ENCODE data around the gene ACTL6A. TPM values are rescaled to one million over a fixed set of nuclear protein-coding genes. Genes with fewer than 3 reads are reported as not detected.

The ACTL6A gene
- total RNA-seq, 1 experiment from 2014 or later: 74.5 TPM

- Mint-ChIP-seq H3K9me3 (no peaks in the 10 kb centered on the region), H3K36me3 (ENCODE audit: insufficient read depth in 1 of 3, low read depth in 3 of 3) (peaks cover 23 to 56% (median 49%) of the 10 kb centered on the region in 3 experiments; a peak in 6 of 7 replicates), H3K27ac (no peak overlapping the region), H3K4me1 (no peaks in the 10 kb centered on the region), H3K27me3 (ENCODE audit: low read depth) (no peaks in the 10 kb centered on the region), H3K4me3 (no peak overlapping the region)
- H2BK5ac ChIP-seq (ENCODE audit: insufficient read length, low read length): no peak overlapping the region
- no peak overlapping the region for H3K4ac ChIP-seq (ENCODE audit: low read depth, low read length)
- H3K27ac ChIP-seq (ENCODE audit: insufficient read length, low read depth, low read length): no peak overlapping the region
- no peaks in the 10 kb centered on the region for H3K23me2 ChIP-seq (ENCODE audit: insufficient read length, low read depth, low read length, poor library complexity, severe bottlenecking)
- no peaks in the 10 kb centered on the region for H3K79me2 ChIP-seq (ENCODE audit: insufficient read depth, low read length)
- no peaks in the 10 kb centered on the region for H3K9me3 ChIP-seq (ENCODE audit: control insufficient read depth, low read depth, low read length)
- H3K27me3 ChIP-seq (ENCODE audit: insufficient read depth, low read length): no peaks in the 10 kb centered on the region
- no peak overlapping the region for H2BK12ac ChIP-seq (ENCODE audit: insufficient read length, low read depth, low read length)
- H3K9ac ChIP-seq (ENCODE audit: extremely low read depth, insufficient read length, low read length): no peak overlapping the region
- no peaks in the 10 kb centered on the region for H3K4me1 ChIP-seq (ENCODE audit: insufficient read depth, low read length)
- H3T11ph ChIP-seq (ENCODE audit: low read length): no peak overlapping the region
- no peak overlapping the region for H3K23ac ChIP-seq (ENCODE audit: insufficient read length, low read depth, low read length)
- no peak overlapping the region for H2BK15ac ChIP-seq (ENCODE audit: low read depth, low read length)
- H2BK120ac ChIP-seq (ENCODE audit: low read depth, low read length, poor library complexity, severe bottlenecking): no peak overlapping the region
- H4K8ac ChIP-seq (replicated peaks; ENCODE audit: insufficient read length, low read depth, low read length): no peak overlapping the region
- no peak overlapping the region for H4K91ac ChIP-seq (ENCODE audit: insufficient read length, low read depth, low read length)
- H3K79me1 ChIP-seq (ENCODE audit: insufficient read depth, low read depth, low read length, poor library complexity, severe bottlenecking): peaks cover 3% of the 10 kb centered on the region
- H2AK5ac ChIP-seq (ENCODE audit: insufficient read length, low read length): no peak overlapping the region
- H3K14ac ChIP-seq (ENCODE audit: insufficient read depth, low read length): no peak overlapping the region
- no peak for DNase-seq
- no peak overlapping the region for H3K56ac ChIP-seq (ENCODE audit: insufficient read length, low read depth, low read length)
- H2AFZ ChIP-seq (ENCODE audit: low read length): no peak overlapping the region
- H2BK20ac ChIP-seq (ENCODE audit: low read depth, low read length, poor library complexity, severe bottlenecking): no peak overlapping the region
- TF ChIP-seq CTCF (conservative IDR thresholded peaks at IDR 0.05): no peak
- H4K5ac ChIP-seq (ENCODE audit: insufficient read length, low read depth, low read length): no peak overlapping the region
- H3K18ac ChIP-seq (ENCODE audit: insufficient read length, low read depth, low read length): no peak overlapping the region
- no peaks in the 10 kb centered on the region for H4K20me1 ChIP-seq (ENCODE audit: control insufficient read depth, insufficient read depth, insufficient read length)
- no peak overlapping the region for H3K4me2 ChIP-seq (ENCODE audit: insufficient read depth, insufficient read length, low read length)
- no CpG with 5 or more reads among the region's 3 CpGs for WGBS (ENCODE audit: extremely low coverage, insufficient read length, low lambda C conversion rate)
These were observed 61.7 kb downstream of the ACTL6A start for GRCh38 chr3:179624451-179624850.
